ENCODE data around the gene BABAM2. TPM values are rescaled to one million over a fixed set of nuclear protein-coding genes. Genes with fewer than 3 reads are reported as not detected.

The BABAM2 gene
- total RNA-seq, 4 donors from 2014 or later = 57.2 to 72.2 (median 67.5) TPM

DNA sequence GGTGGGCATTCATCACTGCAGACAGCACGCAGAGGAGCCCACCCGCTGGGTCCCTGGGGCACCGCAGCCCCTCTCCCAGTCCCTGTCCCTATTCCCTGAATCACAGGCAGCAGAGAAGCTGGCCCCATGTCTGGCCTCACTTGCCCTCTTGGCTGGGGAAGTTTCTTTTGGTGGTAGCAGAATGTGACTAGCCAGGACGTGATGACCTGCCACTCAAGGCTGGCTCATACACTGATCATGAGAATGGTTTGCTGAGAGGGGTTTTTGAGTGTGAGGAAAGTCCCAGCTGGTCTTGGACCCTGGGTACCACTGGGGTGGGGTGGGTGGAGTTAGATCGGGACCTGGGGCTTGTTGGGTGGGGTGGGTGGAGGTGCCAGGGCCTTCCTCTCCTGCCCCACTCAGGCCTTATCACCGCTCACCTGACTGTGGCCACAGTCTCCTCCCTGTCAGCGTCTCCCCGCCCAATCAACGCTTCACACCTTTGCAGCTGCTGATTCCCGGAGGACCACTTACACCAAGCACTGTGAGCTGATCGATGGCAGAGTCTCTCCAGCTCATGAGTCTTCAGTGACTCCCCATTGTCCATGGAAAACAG lies 473.3 kb downstream of the BABAM2 start:
- in situ Hi-C loops (cut with MboI; ENCODE audit: low sequenced_read_pairs in 4 of 4) (no loop called here), intact Hi-C loops (cut with DNase I; ENCODE audit: low total_unique reads) (no loop called here)
- TF ChIP-seq POLR2A (IDR thresholded peaks at IDR 0.05) = no peak
- TF ChIP-seq, protein P1, sequence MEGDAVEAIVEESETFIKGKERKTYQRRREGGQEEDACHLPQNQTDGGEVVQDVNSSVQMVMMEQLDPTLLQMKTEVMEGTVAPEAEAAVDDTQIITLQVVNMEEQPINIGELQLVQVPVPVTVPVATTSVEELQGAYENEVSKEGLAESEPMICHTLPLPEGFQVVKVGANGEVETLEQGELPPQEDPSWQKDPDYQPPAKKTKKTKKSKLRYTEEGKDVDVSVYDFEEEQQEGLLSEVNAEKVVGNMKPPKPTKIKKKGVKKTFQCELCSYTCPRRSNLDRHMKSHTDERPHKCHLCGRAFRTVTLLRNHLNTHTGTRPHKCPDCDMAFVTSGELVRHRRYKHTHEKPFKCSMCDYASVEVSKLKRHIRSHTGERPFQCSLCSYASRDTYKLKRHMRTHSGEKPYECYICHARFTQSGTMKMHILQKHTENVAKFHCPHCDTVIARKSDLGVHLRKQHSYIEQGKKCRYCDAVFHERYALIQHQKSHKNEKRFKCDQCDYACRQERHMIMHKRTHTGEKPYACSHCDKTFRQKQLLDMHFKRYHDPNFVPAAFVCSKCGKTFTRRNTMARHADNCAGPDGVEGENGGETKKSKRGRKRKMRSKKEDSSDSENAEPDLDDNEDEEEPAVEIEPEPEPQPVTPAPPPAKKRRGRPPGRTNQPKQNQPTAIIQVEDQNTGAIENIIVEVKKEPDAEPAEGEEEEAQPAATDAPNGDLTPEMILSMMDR (IDR thresholded peaks at IDR 0.05 in 4 of 5, conservative IDR thresholded peaks at IDR 0.05 in 1 of 5) = no peak
- no peaks in the 10 kb centered on the region for H3K36me3 ChIP-seq
- no peak for ATAC-seq
- H3K27me3 ChIP-seq = no peaks in the 10 kb centered on the region
- H3K4me1 ChIP-seq = peaks cover 9 to 11% of the 10 kb centered on the region in 2 donors
- no peaks in the 10 kb centered on the region for H3K9me3 ChIP-seq
- no peak for DNase-seq
- H3K27ac ChIP-seq = no peak overlapping the region
- H3K4me3 ChIP-seq = no peak overlapping the region

DNA sequence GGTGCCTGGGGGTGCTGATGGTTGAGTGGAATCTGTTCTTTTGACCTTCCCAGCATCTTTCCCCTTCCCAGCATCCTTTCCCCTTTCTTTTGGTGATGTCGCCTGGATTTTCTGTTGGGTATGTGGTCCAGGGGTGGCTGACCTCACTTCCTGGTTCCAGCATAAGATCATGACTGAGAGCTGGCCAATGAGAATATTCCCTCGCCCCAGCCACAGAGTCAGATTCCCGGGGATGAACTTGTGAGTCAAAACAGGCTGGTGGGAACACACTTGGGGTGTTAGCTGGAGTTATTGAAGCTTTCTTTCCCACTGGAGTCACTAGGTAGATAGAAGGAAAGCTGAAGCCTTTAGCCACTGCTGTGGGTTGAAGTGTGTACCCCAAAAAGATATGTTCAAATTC lies 474.1 kb downstream of the BABAM2 start:
- TF ChIP-seq POLR2A (IDR thresholded peaks at IDR 0.05) = no peak
- TF ChIP-seq, protein P1 (IDR thresholded peaks at IDR 0.05 in 4 of 5, conservative IDR thresholded peaks at IDR 0.05 in 1 of 5) = no peak
- intact Hi-C loops (cut with DNase I; ENCODE audit: low total_unique reads) = no loop called here
- DNase-seq = no peak
- Histone ChIP-seq H3K27me3 (no peaks in the 10 kb centered on the region), H3K4me3 (no peak overlapping the region), H3K4me1 (peaks cover 9 to 11% of the 10 kb centered on the region in 2 donors), H3K9me3 (no peaks in the 10 kb centered on the region), H3K27ac (peak overlapping the region; percentile 22 to 55 (median 48)), H3K36me3 (no peaks in the 10 kb centered on the region)
- in situ Hi-C loops (cut with MboI; ENCODE audit: low sequenced_read_pairs in 4 of 4) = no loop called here
- no peak for ATAC-seq

DNA sequence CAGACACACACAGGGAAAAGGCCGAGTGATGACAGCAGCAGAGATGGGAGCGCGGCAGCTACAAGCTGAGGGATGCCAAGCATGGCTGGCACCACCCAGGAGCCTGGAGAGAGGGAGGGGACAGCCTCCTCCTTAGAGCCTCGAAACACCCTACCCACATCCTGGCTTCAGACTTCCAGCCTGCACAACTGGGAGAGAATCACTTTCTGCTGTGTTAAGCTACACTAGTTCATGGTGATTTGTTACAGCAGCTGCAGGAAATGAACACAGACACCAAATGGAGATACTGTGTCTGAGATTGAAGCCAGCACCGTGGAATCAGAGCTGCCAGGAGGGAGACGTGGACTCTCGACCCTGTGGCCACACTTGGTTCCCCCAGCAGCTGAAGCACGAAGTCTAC lies 474.6 kb downstream of the BABAM2 start:
- no peak overlapping the region for H3K4me3 ChIP-seq
- intact Hi-C loops (cut with DNase I; ENCODE audit: low total_unique reads) = no loop called here
- DNase-seq (no peak), ATAC-seq (peak; percentile 23 to 63)
- H3K27me3 ChIP-seq = no peaks in the 10 kb centered on the region
- H3K36me3 ChIP-seq = no peaks in the 10 kb centered on the region
- in situ Hi-C loops (cut with MboI; ENCODE audit: low sequenced_read_pairs in 4 of 4) = no loop called here
- TF ChIP-seq, protein P1 (IDR thresholded peaks at IDR 0.05 in 4 of 5, conservative IDR thresholded peaks at IDR 0.05 in 1 of 5) = no peak
- no peak for TF ChIP-seq POLR2A (IDR thresholded peaks at IDR 0.05)
- peak overlapping the region; percentile 22 to 55 (median 48) for H3K27ac ChIP-seq
- no peaks in the 10 kb centered on the region for H3K9me3 ChIP-seq
- peaks cover 9 to 11% of the 10 kb centered on the region in 2 donors for H3K4me1 ChIP-seq

DNA sequence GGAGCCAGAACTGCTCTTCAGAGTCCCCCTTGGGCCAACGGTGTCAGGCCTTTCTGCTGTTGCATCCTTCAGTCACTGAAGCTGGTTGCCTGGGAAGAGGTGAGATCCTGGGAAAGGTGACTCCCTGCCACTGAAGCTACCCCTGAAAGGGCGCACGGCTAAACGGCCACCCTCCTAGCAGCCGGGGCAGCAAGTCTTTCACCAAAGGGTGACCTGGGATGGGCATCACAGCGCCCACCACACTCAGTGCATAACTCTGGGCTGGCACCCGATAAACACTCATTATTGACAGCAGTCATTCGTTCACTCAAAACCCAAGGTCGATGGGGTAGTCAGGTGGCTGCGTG lies 475.6 kb downstream of the BABAM2 start:
- no peak overlapping the region for H3K27ac ChIP-seq
- TF ChIP-seq, protein P1 (IDR thresholded peaks at IDR 0.05 in 4 of 5, conservative IDR thresholded peaks at IDR 0.05 in 1 of 5) = no peak
- no peak for TF ChIP-seq POLR2A (IDR thresholded peaks at IDR 0.05)

More for the DNA sequence above, 475.6 kb downstream of the BABAM2 start:
- intact Hi-C loops (cut with DNase I; ENCODE audit: low total_unique reads) (no loop called here), in situ Hi-C loops (cut with MboI; ENCODE audit: low sequenced_read_pairs in 4 of 4) (no loop called here)
- Histone ChIP-seq H3K4me3 (no peak overlapping the region), H3K4me1 (peaks cover 14 to 15% of the 10 kb centered on the region in 2 donors), H3K36me3 (no peaks in the 10 kb centered on the region), H3K9me3 (no peaks in the 10 kb centered on the region), H3K27me3 (no peaks in the 10 kb centered on the region)
- DNase-seq = no peak
- no peak for ATAC-seq

Measured in gastrocnemius medialis (tissue), 4 donors.